Measurements from ENCODE around the gene TMEM150C. TPM values are rescaled to one million over a fixed set of nuclear protein-coding genes. Genes with fewer than 3 reads are reported as not detected.

Gene TMEM150C
- total RNA-seq, 1 donor from 2014 or later, result 0.95 TPM

DNA sequence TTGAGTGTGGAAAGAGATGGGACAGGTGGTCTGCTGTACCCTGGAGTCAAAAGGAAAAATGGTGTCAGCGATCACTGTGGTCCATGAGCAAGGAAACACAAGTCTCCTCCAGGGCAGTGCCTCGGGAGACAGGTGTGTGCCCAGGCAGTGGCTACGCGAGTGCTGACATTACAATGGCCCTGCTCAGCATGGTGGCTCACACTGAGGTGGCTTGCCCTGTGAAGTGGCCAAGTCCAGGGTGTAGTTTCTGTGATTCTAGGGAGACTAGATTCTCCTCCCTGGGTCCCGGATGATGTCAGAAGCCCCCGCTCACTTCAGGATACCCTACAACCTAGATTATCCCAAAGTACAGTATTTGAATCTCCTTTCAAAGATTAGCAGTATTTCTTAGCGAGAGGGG lies 44.8 kb upstream of the TMEM150C start:
- no peaks in the 10 kb centered on the region for H3K27me3 ChIP-seq (ENCODE audit: insufficient read depth, low read length)
- H3K36me3 ChIP-seq (ENCODE audit: insufficient read depth, low read length), result no peaks in the 10 kb centered on the region
- TF ChIP-seq EZH2 (IDR thresholded peaks at IDR 0.05; ENCODE audit: insufficient read depth, low read length), result no peak
- TF ChIP-seq, protein P1, sequence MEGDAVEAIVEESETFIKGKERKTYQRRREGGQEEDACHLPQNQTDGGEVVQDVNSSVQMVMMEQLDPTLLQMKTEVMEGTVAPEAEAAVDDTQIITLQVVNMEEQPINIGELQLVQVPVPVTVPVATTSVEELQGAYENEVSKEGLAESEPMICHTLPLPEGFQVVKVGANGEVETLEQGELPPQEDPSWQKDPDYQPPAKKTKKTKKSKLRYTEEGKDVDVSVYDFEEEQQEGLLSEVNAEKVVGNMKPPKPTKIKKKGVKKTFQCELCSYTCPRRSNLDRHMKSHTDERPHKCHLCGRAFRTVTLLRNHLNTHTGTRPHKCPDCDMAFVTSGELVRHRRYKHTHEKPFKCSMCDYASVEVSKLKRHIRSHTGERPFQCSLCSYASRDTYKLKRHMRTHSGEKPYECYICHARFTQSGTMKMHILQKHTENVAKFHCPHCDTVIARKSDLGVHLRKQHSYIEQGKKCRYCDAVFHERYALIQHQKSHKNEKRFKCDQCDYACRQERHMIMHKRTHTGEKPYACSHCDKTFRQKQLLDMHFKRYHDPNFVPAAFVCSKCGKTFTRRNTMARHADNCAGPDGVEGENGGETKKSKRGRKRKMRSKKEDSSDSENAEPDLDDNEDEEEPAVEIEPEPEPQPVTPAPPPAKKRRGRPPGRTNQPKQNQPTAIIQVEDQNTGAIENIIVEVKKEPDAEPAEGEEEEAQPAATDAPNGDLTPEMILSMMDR (IDR thresholded peaks at IDR 0.05; ENCODE audit: insufficient read depth, low read depth, low read length), result no peak
- Mint-ChIP-seq H3K9me3 (ENCODE audit: unreplicated experiment) (peaks cover 2% of the 10 kb centered on the region), H3K4me1 (ENCODE audit: low read depth, unreplicated experiment) (no peaks in the 10 kb centered on the region), H3K36me3 (ENCODE audit: low read depth, unreplicated experiment) (no peaks in the 10 kb centered on the region), H3K27ac (ENCODE audit: unreplicated experiment) (no peak overlapping the region), H3K27me3 (ENCODE audit: low read depth, unreplicated experiment) (no peaks in the 10 kb centered on the region), H3K4me3 (ENCODE audit: unreplicated experiment) (no peak overlapping the region)
- DNase-seq (ENCODE audit: low read depth) (no peak), FAIRE-seq (no peak)
- H3K79me2 ChIP-seq (ENCODE audit: insufficient read depth, low read length), result no peaks in the 10 kb centered on the region
- H3K4me3 ChIP-seq (ENCODE audit: insufficient read depth, low read depth, low read length), result no peak overlapping the region
- no peaks in the 10 kb centered on the region for H3K9me3 ChIP-seq (ENCODE audit: insufficient read depth, low read depth, low read length)
- no peak overlapping the region for H3K9ac ChIP-seq (ENCODE audit: low read length)
- H3K4me2 ChIP-seq (ENCODE audit: low read length), result no peak overlapping the region
- H3K4me1 ChIP-seq (ENCODE audit: insufficient read depth, low read length), result no peaks in the 10 kb centered on the region
- no peak overlapping the region for H3K27ac ChIP-seq (ENCODE audit: low read depth, low read length)
- no peak overlapping the region for H2AFZ ChIP-seq (ENCODE audit: low read depth, low read length)
- H4K20me1 ChIP-seq (ENCODE audit: insufficient read depth, low read length), result no peaks in the 10 kb centered on the region

DNA sequence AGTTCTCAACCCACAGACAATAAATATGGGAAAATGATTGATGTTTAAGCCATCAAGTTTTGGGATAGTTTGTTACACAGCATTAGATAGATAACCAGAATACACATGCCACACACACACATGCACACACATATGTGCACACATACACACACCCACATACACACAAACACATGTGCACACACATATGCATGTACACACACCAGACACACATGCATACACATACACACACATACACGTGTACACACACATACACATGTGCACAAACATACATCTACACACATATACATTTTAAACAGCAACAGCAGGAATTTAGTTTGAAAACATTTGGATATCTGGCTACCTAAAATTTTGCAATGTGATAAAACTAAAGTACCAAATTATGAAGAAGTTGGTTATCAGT lies 42.7 kb upstream of the TMEM150C start:
- Histone ChIP-seq H3K36me3 (ENCODE audit: insufficient read depth, low read length) (no peaks in the 10 kb centered on the region), H3K27ac (ENCODE audit: low read depth, low read length) (no peak overlapping the region), H4K20me1 (ENCODE audit: insufficient read depth, low read length) (no peaks in the 10 kb centered on the region), H3K4me2 (ENCODE audit: low read length) (no peak overlapping the region), H3K9ac (ENCODE audit: low read length) (no peak overlapping the region), H3K4me3 (ENCODE audit: insufficient read depth, low read depth, low read length) (no peak overlapping the region), H2AFZ (ENCODE audit: low read depth, low read length) (no peak overlapping the region), H3K9me3 (ENCODE audit: insufficient read depth, low read depth, low read length) (no peaks in the 10 kb centered on the region), H3K79me2 (ENCODE audit: insufficient read depth, low read length) (no peaks in the 10 kb centered on the region), H3K4me1 (ENCODE audit: insufficient read depth, low read length) (no peaks in the 10 kb centered on the region), H3K27me3 (ENCODE audit: insufficient read depth, low read length) (no peaks in the 10 kb centered on the region)
- Mint-ChIP-seq H3K4me3 (ENCODE audit: unreplicated experiment) (no peak overlapping the region), H3K27ac (ENCODE audit: unreplicated experiment) (no peak overlapping the region), H3K9me3 (ENCODE audit: unreplicated experiment) (peaks cover 2% of the 10 kb centered on the region), H3K27me3 (ENCODE audit: low read depth, unreplicated experiment) (peaks cover 3% of the 10 kb centered on the region), H3K36me3 (ENCODE audit: low read depth, unreplicated experiment) (no peaks in the 10 kb centered on the region), H3K4me1 (ENCODE audit: low read depth, unreplicated experiment) (no peaks in the 10 kb centered on the region)
- TF ChIP-seq, protein P1 (IDR thresholded peaks at IDR 0.05; ENCODE audit: insufficient read depth, low read depth, low read length), result no peak
- no peak for TF ChIP-seq EZH2 (IDR thresholded peaks at IDR 0.05; ENCODE audit: insufficient read depth, low read length)
- peak; percentile 13 for FAIRE-seq
- no peak for DNase-seq (ENCODE audit: low read depth)

DNA sequence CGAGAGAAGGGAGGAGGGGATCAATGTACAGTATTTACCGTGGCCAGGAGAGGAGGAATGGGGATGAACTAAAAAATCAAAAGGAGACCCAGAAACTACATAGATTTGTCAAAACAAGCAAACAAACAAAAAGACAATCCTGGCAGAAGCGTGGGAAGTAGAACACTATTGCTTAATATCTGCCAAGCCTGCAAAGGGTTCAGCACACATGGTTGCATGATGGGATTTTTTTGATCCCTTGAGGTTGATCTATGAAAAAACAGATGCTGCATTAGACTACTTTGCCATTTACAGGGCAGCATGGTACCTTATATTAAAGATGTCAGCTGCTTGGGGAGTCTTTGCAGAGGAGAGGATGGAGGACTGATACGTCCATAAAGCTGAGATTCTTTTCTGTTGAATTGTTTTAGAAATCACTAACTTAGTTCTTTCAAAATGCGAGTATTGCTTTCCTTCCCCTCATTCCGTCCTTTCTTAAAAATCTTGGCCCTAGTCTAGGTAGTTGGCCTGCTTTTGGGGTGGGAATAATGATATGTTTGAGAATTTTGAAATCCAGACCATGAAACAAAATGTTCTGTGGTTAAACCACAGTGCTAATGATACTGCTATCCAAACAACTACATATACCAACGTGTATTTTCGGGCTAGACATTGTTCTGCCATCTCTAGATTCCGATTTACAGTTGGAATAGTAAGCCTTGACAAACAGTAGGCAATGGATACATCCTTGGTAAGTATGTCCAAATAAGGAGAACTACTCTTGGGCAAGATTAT lies 39.6 kb upstream of the TMEM150C start:
- Histone ChIP-seq H3K36me3 (ENCODE audit: insufficient read depth, low read length) (no peaks in the 10 kb centered on the region), H3K9me3 (ENCODE audit: insufficient read depth, low read depth, low read length) (no peaks in the 10 kb centered on the region), H3K27ac (ENCODE audit: low read depth, low read length) (no peak overlapping the region), H3K9ac (ENCODE audit: low read length) (no peak overlapping the region), H3K4me1 (ENCODE audit: insufficient read depth, low read length) (no peaks in the 10 kb centered on the region), H3K79me2 (ENCODE audit: insufficient read depth, low read length) (no peaks in the 10 kb centered on the region), H3K27me3 (ENCODE audit: insufficient read depth, low read length) (no peaks in the 10 kb centered on the region), H3K4me3 (ENCODE audit: insufficient read depth, low read depth, low read length) (no peak overlapping the region), H2AFZ (ENCODE audit: low read depth, low read length) (no peak overlapping the region), H3K4me2 (ENCODE audit: low read length) (no peak overlapping the region), H4K20me1 (ENCODE audit: insufficient read depth, low read length) (no peaks in the 10 kb centered on the region)
- peaks cover 2% of the 10 kb centered on the region for H3K36me3 Mint-ChIP-seq (ENCODE audit: low read depth, unreplicated experiment)
- no peak overlapping the region for H3K27ac Mint-ChIP-seq (ENCODE audit: unreplicated experiment)
- H3K4me3 Mint-ChIP-seq (ENCODE audit: unreplicated experiment), result no peak overlapping the region
- DNase-seq (ENCODE audit: low read depth) (no peak), FAIRE-seq (no peak)
- peaks cover 16% of the 10 kb centered on the region for H3K27me3 Mint-ChIP-seq (ENCODE audit: low read depth, unreplicated experiment)
- no peaks in the 10 kb centered on the region for H3K4me1 Mint-ChIP-seq (ENCODE audit: low read depth, unreplicated experiment)
- no peaks in the 10 kb centered on the region for H3K9me3 Mint-ChIP-seq (ENCODE audit: unreplicated experiment)
- no peak for TF ChIP-seq EZH2 (IDR thresholded peaks at IDR 0.05; ENCODE audit: insufficient read depth, low read length)
- TF ChIP-seq, protein P1 (IDR thresholded peaks at IDR 0.05; ENCODE audit: insufficient read depth, low read depth, low read length), result no peak
